Activated CD8-positive, alpha-beta memory T cell treated with anti-CD3 and anti-CD28 coated beads for 36 hours (primary cell): Measurements from ENCODE around the gene SLC30A1. TPM values are rescaled to one million over a fixed set of nuclear protein-coding genes. Genes with fewer than 3 reads are reported as not detected.
"Not testable (repeated sequence)": the region's sequence is repeated elsewhere in the genome, so short reads cannot be mapped to it uniquely, and the experiment has no call there.

Experiments
- CTCF ChIA-PET: fragments of 350-600 bp; sonication (Branson Sonifier 250); formaldehyde crosslinking; loops from one replicate; lab custom pipeline; 2021; ENCODE audit warnings: antibody characterized with exemption; lab: Charles Lee
- POLR2A ChIA-PET: fragments of 350-600 bp; sonication (Branson Sonifier 250); formaldehyde crosslinking; loops from one replicate; lab custom pipeline; 2021; ENCODE audit warnings: antibody characterized with exemption; lab: Charles Lee
- total RNA-seq, 2 experiments: library from RNA; stranded (reverse); gene quantifications; one replicate each; pipeline ENCODE4 v1.2.3, GENCODE V29; 2021

SLC30A1 gene
- total RNA-seq, 2 experiments from 2014 or later, result 9.6 TPM

- ChIA-PET POLR2A (no interaction called here), CTCF (no interaction called here)
Observed at GRCh38 chr1:211591980-211592493, 13.1 kb upstream of the SLC30A1 start.

GRCh38 chr1:211589782-211590721 lies 11.1 kb upstream of the SLC30A1 start:
- ChIA-PET CTCF (interaction anchor here (1.4 kb wide), 1 partner anchor 16 kb away, joined by 3 read pairs; no protein-coding TSS in a partner anchor), POLR2A (no interaction called here)

GRCh38 chr1:211588711-211589110 lies 9.8 kb upstream of the SLC30A1 start:
- ChIA-PET POLR2A (no interaction called here), CTCF (interaction anchor here (1.4 kb wide), 1 partner anchor 17 kb away, joined by 3 read pairs; no protein-coding TSS in a partner anchor)

GRCh38 chr1:211587123-211587522 lies 8.2 kb upstream of the SLC30A1 start:
- CTCF ChIA-PET, result interaction anchor here (1.1 kb wide), 1 partner anchor 8 kb away, joined by 3 read pairs; no protein-coding TSS in a partner anchor
- POLR2A ChIA-PET, result no interaction called here

GRCh38 chr1:211586538-211586937 lies 7.6 kb upstream of the SLC30A1 start:
- POLR2A ChIA-PET, result no interaction called here
- CTCF ChIA-PET, result interaction anchor here (1.1 kb wide), 1 partner anchor 9 kb away, joined by 3 read pairs; no protein-coding TSS in a partner anchor

GRCh38 chr1:211583011-211583992 lies 4.3 kb upstream of the SLC30A1 start:
- ChIA-PET POLR2A (interaction anchor here (0.8 kb wide), 1 partner anchor 11 kb away, joined by 3 read pairs; no protein-coding TSS in a partner anchor), CTCF (no interaction called here)

GRCh38 chr1:211581526-211581925 lies 2.6 kb upstream of the SLC30A1 start:
- ChIA-PET POLR2A (no interaction called here), CTCF (interaction anchor here (1.2 to 1.3 kb wide), 2 partner anchors 15 to 67 kb away, joined by 3 to 4 read pairs; no protein-coding TSS in a partner anchor)

GRCh38 chr1:211580303-211580687 lies 1.3 kb upstream of the SLC30A1 start:
- ChIA-PET POLR2A (interaction anchor here (1.0 kb wide), 1 partner anchor 455 kb away, joined by 4 read pairs; the partner anchor contains the start of genes DTL and INTS7), CTCF (no interaction called here)

GRCh38 chr1:211579440-211580302 lies 710 bp upstream of the SLC30A1 start:
- POLR2A ChIA-PET, result interaction anchor here (0.5 to 1.1 kb wide), 5 partner anchors 62 to 1277 kb away, joined by 3 to 4 read pairs (median 3); partner anchors contain the start of genes DTL and INTS7

GRCh38 chr1:211577819-211578639 lies 932 bp downstream of the SLC30A1 start:
- POLR2A ChIA-PET, result interaction anchor here (1.1 kb wide), 2 partner anchors 63 to 64 kb away, joined by 3 read pairs; no protein-coding TSS in a partner anchor
- CTCF ChIA-PET, result interaction anchor here (1.0 to 1.5 kb wide), 2 partner anchors 11 to 63 kb away, joined by 3 to 7 read pairs; no protein-coding TSS in a partner anchor

More at GRCh38 chr1:211579440-211580302, 710 bp upstream of the SLC30A1 start:
- CTCF ChIA-PET, result interaction anchor here (1.0 to 1.5 kb wide), 3 partner anchors 13 to 70 kb away, joined by 3 to 7 read pairs (median 3); no protein-coding TSS in a partner anchor

GRCh38 chr1:211577277-211577818 lies 1.6 kb downstream of the SLC30A1 start:
- POLR2A ChIA-PET, result no interaction called here
- CTCF ChIA-PET, result no interaction called here

- ChIA-PET POLR2A (no interaction called here), CTCF (interaction anchor here (0.7 kb wide), 1 partner anchor 61 kb away, joined by 3 read pairs; no protein-coding TSS in a partner anchor)
Observed at GRCh38 chr1:211576717-211577116, 2.2 kb downstream of the SLC30A1 start.

- CTCF ChIA-PET, result interaction anchor here (0.8 kb wide), 1 partner anchor 437 kb away, joined by 3 read pairs; no protein-coding TSS in a partner anchor
- POLR2A ChIA-PET, result no interaction called here
Observed at GRCh38 chr1:211574705-211575104, 4.3 kb downstream of the SLC30A1 start.

GRCh38 chr1:211571998-211572397 lies 7.0 kb downstream of the SLC30A1 start:
- CTCF ChIA-PET, result no interaction called here
- POLR2A ChIA-PET, result no interaction called here

- CTCF ChIA-PET, POLR2A ChIA-PET: not testable (repeated sequence)
Observed at GRCh38 chr1:211570378-211570777, 8.6 kb downstream of the SLC30A1 start.

GRCh38 chr1:211566431-211567025 lies 12.4 kb downstream of the SLC30A1 start:
- ChIA-PET POLR2A (no interaction called here), CTCF (interaction anchor here (1.3 kb wide), 1 partner anchor 12 kb away, joined by 3 read pairs; the partner anchor contains the start of gene SLC30A1)
